Measurements from ENCODE around the gene TRIO. TPM values are rescaled to one million over a fixed set of nuclear protein-coding genes. Genes with fewer than 3 reads are reported as not detected.

Gene TRIO
- polyA plus RNA-seq, 3 donors = 10.3 to 63.1 (median 34.5) TPM

DNA sequence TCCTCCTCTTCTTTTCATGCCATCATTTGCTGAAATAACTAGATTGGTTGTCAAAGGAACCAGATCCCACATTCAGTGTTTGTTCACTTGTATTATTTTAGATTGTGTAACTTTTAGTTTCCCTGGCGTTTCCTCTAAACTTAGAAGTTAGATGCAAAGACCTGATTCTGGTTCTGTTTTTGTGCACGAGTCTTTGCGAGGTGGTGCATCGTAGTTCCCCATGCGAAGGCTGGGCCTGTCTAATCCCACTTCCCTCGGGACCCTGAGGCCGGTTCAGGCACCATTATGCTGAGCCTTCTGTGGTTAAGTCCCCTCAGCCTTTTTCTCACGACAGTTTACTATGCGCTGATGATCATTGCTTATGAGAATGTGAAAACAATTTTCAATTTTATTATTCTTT lies 219.3 kb downstream of the TRIO start:
- WGBS, 3 donors = 59 to 92% (median 59%) methylated on average over 9 of the region's 9 CpGs
- H3K27ac ChIP-seq (ENCODE audit: low read depth, low read length) = no peak overlapping the region

DNA sequence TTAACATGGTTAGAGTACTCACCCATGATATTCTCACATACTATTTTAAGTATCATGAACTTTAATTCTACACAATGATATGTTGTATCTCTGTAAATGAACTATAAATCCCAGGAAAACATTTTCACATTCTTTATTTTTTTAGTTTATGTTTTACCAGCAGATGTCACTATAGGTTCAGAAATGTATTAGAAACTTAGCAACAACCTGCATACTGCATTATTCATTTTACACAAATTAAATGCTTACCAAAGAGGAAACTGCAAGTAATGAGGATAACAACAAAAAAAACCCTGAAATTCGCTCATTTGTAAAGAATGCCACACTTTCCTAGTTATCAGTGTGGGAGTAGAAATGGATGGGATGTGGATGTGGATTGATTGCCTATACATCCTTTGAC lies 221.0 kb downstream of the TRIO start:
- no peak overlapping the region for H3K27ac ChIP-seq (ENCODE audit: low read depth, low read length)
- 77 to 81% (median 80%) methylated on average over 1 of the region's 1 CpG for WGBS, 3 donors

DNA sequence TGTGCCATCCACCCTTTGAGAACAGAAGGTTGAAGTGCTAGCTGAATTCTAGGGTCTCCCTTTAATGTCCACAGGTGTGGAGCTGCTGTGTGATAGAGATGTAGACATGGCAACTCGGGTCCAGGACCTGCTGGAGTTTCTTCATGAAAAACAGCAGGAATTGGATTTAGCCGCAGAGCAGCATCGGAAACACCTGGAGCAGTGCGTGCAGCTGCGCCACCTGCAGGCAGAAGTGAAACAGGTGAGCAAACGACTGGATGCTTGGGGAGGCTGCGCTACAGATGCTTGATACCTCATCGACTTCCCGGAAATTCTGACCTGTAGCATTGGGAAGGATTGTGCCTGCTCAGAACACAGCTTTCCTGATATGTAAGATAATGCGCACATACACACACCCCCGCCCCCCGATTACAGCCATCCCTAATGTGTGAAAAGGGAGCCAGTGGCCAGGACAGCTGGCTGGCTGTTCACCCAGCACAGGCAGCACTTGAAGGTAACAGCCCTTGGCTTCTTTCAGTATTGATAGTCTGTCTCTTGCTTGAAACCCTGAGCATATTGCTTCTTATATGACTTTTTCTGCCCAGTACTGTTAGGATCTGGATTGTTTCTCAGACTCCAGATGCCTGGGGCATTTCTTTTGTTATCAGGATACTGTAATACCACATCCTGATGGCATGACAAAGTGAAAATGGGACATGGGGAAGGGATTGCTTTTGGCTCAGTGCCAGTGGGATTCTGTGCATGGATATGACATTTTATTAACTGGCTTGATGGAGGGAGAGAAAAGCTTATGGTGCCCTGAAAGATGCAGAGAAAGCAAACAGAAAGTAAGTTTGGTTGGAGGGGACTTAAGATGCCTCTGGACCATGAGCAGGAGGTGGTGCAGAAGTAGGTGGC lies 221.7 kb downstream of the TRIO start:
- WGBS, 3 donors = 55 to 90% (median 86%) methylated on average over 12 of the region's 12 CpGs
- H3K27ac ChIP-seq (ENCODE audit: low read depth, low read length) = no peak overlapping the region

DNA sequence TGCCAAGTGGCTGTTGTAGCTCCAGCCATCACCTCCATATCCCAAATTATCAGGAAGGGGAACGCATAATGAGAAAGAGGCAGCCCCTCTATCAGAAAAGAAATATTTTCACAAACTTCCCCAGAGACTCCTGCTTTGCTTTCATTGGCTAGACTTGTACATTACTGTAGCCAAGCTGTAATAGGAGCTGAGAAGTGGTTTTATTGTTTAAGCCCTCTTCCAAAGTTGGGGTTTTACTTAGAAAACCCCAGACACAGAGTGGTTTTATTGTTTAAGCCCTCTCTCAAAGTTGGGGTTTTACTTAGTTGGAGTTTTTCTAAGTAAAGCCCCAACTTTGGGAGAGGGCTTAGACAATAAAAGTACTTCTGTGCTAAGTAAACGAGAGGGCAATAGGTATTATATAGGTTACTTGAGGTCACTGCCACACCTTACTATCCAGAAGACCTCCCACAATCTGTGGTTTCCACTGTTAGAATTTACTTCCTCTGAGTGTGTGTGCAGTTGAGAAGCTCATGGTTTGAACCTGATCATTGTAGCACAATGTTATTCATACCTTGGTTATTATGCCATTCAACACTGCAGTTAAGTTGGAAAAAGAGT lies 222.8 kb downstream of the TRIO start:
- no peak overlapping the region for H3K27ac ChIP-seq (ENCODE audit: low read depth, low read length)
- WGBS, 3 donors = 71 to 75% (median 72%) methylated on average over 2 of the region's 2 CpGs

DNA sequence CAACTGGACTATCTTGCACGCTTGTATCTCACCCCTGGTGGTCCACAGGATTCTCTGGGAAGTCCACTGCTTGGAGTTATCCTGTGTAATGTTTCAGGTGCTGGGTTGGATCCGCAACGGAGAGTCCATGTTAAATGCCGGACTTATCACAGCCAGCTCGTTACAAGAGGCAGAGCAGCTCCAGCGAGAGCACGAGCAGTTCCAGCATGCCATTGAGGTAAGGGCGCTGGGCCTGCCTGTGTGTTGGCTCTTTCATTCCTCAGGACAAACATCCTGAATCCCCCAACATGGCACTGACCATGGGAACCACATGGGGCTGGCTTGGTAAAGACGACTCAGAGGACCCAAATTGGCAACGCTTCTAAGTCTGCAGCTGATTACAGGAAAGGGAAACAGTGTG lies 223.6 kb downstream of the TRIO start:
- 87 to 92% (median 89%) methylated on average over 10 of the region's 10 CpGs for WGBS, 3 donors

DNA sequence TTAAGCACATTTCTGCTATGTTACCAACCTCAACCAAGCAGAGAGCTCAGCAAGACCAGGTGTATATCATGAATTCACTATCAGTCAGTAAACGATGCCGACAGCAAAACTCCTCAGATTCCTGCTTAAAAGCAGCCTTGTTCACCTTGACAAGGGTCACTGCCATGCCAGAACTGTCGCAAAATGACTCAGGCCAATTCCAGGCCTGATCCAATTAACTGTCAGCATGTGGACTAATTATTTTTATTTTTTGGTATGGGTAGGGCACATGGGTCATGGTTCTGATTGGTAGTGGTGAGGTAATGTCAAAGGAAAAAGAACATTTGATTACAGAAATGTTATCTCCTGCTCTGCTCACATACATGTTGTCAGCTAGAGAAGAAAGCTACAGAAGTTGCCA lies 224.2 kb downstream of the TRIO start:
- H3K27ac ChIP-seq (ENCODE audit: low read depth, low read length) = no peak overlapping the region
- 88 to 94% (median 88%) methylated on average over 3 of the region's 3 CpGs for WGBS, 3 donors

More for the DNA sequence above, 223.6 kb downstream of the TRIO start:
- H3K27ac ChIP-seq (ENCODE audit: low read depth, low read length) = no peak overlapping the region

DNA sequence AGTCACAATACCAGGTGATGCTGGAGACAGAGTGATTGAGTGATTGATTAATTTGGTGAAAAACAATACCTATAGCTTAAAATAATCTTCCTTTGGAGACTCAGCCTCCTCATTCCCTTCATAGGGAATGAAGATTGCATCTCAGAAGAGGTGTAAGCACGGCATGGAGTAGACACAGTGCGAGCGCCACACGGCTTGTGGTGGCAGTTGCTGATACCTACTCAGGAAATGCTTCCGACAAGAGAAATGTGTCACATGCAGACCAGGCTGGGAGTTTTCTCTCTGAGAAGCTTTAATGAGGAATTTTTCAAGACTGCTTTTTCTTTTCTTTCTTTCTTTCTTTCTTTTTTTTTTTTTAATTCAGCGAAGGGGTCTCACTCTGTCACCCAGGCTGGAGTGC lies 226.6 kb downstream of the TRIO start:
- H3K27ac ChIP-seq (ENCODE audit: low read depth, low read length) = no peak overlapping the region
- 88 to 90% (median 89%) methylated on average over 6 of the region's 6 CpGs for WGBS, 3 donors

DNA sequence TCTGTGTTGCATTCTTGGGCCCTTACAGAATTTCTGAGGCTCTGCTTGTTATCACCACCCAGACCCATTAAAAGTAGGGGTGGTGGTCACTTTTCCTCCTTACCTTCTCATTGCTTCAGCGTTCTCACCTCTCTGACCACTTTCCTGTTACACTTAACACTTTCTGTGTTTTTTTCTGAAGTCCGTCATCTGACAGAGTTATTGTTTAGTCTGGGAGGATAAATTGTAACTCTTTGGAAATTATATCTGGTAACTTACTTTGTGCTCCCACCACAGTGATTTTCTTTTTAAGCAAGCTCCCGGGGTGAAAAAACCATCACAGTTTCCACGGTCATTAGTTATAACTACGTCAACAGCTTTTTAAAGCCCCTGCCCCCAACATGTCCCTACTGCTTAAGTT lies 227.2 kb downstream of the TRIO start:
- WGBS, 3 donors = 80 to 88% (median 87%) methylated on average over 5 of the region's 5 CpGs

DNA sequence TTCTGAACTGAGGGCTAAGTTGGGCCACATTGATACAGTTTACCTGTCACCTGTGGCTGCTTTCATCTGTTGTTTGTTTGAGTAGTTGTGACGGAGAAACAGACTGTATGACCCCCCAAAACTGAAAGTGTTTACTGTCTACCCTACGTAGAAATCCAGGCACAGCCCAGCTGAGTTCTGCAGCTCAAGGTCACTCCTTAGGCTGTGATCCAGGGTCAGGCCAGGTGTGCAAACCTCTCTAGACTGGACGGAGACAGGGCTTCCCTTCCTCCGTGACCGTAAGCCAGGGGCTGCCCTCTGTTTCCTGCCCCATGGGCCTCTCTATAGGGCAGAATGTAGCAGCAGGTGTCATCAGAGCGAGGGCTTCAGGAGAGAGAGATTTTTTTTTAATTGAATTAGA lies 230.5 kb downstream of the TRIO start:
- WGBS, 3 donors = 39 to 87% (median 83%) methylated on average over 6 of the region's 6 CpGs
- H3K27ac ChIP-seq (ENCODE audit: low read depth, low read length) = no peak overlapping the region

More for the DNA sequence above, 227.2 kb downstream of the TRIO start:
- H3K27ac ChIP-seq (ENCODE audit: low read depth, low read length) = no peak overlapping the region

DNA sequence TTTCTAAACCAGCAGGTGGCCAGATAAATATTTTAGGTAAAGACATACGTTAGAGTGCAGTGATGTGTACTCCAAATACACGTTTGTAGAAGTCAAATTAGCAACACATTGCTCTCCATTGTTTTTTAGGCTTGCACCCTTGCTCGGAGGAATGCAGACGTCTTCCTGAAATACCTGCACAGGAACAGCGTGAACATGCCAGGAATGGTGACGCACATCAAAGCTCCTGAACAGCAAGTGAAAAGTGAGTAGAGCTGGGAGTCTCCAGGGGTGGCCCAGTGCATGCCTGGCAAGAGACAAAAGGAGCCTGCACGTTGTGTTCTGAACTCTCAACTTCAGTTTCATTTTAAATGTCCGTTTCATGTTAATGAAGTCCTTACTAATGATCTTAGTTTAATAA lies 231.0 kb downstream of the TRIO start:
- no peak overlapping the region for H3K27ac ChIP-seq (ENCODE audit: low read depth, low read length)
- WGBS, 3 donors = 34 to 85% (median 83%) methylated on average over 8 of the region's 8 CpGs

DNA sequence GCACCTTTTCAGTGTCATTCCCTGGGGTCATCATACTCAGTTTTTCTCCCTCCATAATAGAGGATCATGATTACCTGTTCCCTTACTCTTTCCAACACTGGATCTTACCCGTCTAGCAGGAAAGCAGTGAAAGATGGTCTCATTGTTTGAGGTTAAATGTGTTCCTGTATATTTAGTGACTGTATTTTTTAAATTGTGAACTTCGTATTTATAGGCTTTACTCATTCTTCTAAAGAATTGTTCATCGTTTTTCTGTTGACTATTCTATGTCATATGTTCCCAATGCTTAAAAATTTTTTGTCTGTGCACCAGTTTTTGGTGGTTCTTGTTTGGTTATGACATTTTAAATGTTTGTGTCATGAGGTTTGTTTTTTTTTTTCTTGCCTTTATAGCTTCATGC lies 233.6 kb downstream of the TRIO start:
- no peak overlapping the region for H3K27ac ChIP-seq (ENCODE audit: low read depth, low read length)
- 82 to 91% (median 89%) methylated on average over 3 of the region's 3 CpGs for WGBS, 3 donors

DNA sequence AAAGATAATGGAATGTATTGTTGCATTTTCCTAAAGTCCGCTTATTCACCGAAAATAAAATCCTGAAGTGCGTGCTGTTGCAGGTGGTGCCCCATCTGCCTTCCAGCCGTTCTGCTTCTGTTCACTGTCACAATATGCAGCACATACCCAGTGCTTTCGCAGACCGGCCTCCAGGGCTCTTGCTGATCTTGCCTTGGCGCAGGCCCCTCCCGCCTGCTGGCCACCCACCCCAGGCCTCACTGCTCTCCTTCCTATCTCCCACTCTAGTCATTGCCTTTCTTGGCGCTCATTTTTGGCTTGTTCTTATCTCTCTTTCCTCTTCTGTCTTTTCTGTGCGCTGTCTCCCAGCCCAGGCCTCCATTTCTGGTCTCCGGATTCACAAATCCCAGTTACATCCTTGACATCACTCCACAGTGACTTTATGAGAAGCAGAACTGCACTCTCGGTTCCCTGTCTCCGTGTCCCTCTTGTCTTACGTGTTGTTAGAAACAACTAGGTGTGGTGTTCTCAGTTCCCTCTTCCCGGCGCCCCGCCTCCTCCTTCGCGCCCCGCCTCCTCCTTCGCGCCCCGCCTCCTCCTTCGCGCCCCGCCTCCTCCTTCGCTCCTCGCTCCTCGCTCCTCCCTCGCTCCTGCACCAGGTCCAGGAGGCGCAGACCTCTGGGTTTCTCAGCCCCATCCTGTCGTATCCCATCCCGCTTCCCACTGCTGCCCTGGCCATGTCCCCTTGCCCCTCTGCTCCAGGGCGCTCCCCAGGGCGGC lies 236.8 kb downstream of the TRIO start:
- 91 to 92% (median 91%) methylated on average over 34 to 35 of the region's 35 CpGs for WGBS, 3 donors
- no peak overlapping the region for H3K27ac ChIP-seq (ENCODE audit: low read depth, low read length)

DNA sequence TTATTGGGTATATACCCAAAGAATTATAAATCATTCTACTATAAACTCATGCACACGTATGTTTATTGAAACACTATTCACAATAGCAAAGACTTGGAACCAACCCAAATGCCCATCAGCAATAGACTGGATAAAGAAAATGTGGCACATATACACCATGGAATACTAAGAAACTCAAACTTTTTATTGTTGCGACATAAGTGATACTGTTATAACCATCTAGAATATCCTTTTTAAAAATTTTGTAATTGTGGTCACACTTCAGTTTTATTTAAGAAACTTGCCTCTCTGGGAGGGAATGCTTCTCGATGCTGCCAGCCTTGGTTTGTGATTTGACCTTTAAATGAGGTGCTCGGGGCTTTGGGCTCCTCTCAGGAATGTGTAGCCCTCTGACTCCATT lies 237.6 kb downstream of the TRIO start:
- H3K27ac ChIP-seq (ENCODE audit: low read depth, low read length) = no peak overlapping the region
- WGBS, 3 donors = 65 to 91% (median 80%) methylated on average over 4 of the region's 4 CpGs

DNA sequence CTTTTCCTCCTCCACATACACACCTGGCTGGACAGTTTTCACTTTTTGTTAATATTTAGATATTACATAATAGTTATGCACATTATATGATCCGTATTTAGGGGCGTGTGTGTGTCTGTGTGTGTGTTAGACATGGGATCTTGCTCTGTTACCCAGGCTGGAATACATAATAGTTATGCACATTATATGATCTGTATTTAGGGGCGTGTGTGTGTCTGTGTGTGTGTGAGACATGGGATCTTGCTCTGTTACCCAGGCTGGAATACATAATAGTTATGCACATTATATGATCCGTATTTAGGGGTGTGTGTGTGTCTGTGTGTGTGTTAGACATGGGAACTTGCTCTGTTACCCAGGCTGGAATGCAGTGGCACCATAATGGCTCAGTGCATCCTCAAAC lies 239.5 kb downstream of the TRIO start:
- WGBS, 3 donors = 94 to 95% (median 95%) methylated on average over 4 of the region's 4 CpGs
- H3K27ac ChIP-seq (ENCODE audit: low read depth, low read length) = no peak overlapping the region

DNA sequence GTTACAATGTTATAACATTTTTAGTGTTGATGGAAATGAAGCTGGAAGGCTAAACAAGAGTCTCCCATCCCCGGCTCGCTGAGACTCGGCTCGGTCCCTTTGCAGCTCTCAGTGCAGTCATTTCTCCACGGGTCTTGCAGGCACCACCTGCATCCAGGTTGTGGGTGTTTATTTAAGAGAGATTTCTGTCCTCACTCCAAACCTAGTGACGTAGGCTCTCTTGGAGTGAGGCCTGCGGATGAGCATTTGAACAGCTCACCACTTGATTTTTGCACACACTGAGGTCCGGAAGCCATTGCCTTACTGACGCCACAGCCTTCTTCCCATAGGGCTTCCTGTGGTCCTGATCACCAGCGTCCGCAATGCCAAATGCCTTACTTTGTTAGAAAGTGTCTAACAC lies 240.8 kb downstream of the TRIO start:
- H3K27ac ChIP-seq (ENCODE audit: low read depth, low read length) = no peak overlapping the region
- 69 to 85% (median 82%) methylated on average over 11 of the region's 11 CpGs for WGBS, 3 donors

DNA sequence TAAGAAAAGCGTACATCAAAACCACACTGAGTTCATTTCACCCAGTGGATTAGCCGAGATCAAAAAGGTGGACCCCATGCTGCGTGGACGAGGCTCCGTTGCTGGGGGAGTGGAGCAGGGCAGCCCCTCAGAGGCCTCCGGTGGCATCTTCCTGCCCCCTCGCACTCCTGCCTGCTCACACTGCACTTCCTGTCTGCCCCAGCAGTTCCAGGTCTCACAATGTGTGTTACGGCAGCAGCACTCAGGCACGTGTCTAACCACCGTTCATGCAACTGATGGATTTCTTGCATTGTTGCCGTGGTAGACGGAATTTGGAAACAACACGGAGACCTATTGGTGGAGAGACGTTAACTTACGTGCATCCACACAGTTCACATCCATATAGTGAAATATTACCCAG lies 241.9 kb downstream of the TRIO start:
- 82 to 90% (median 86%) methylated on average over 15 of the region's 15 CpGs for WGBS, 3 donors

DNA sequence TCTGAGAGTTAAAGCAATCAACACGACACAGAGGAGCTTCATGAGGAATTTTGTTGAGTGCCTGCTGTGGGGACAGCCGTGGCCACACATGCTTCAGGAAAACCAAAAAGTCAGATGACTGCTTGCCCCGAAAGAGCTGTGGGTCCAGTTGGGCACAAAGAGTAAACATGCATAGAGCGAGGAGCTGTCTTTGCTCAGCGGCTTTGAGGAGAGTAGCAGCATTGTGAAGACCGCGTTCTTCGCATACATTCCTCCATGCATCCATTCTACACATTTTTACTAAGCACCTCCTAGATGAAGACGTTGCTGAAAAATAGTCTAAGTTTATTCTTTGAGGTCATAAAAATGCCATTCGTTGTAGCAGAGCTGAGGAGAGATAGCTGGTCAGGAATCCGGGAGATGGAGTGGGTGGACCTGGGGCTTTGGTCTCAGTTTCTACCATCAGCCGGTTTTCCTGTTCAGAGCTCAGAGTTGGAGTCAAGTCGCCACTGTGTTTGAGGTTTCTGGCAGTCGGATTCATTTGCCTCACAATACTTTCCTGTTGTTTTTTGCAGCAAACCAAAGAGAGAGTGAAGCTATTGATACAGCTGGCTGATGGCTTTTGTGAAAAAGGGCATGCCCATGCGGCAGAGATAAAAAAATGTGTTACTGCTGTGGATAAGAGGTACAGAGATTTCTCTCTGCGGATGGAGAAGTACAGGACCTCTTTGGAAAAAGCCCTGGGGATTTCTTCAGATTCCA lies 243.9 kb downstream of the TRIO start:
- 76 to 84% (median 84%) methylated on average over 16 of the region's 16 CpGs for WGBS, 3 donors
- H3K27ac ChIP-seq (ENCODE audit: low read depth, low read length) = no peak overlapping the region

More for the DNA sequence above, 241.9 kb downstream of the TRIO start:
- no peak overlapping the region for H3K27ac ChIP-seq (ENCODE audit: low read depth, low read length)

DNA sequence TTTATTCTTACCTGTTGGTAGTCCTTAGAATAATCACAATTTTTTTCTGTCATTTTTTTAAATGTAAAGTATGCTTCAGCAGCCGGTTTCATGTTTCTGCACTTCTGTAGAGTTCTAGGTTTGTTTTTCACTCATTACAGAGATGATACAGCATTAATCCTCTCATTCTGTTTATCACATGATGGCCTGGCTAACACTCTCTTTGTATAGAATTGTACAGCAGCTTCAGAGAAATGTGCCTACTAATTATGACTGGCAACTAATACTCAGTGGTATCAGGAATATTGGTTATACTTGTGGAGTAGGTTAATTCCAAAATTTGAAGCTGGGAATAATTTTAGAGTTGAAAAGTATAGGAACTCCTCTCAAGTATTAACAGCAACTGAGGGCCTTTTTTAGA lies 245.6 kb downstream of the TRIO start:
- no peak overlapping the region for H3K27ac ChIP-seq (ENCODE audit: low read depth, low read length)
- 82 to 100% (median 92%) methylated on average over 1 of the region's 1 CpG for WGBS, 3 donors
